ENCODE data around the gene LRRN4CL. TPM values are rescaled to one million over a fixed set of nuclear protein-coding genes. Genes with fewer than 3 reads are reported as not detected.

LRRN4CL gene
- total and polyA plus RNA-seq, 9 of the 15 experiments (the other 6 are each of a cell fraction or from before 2014, with no cell fraction given) = 0.03 to 0.11 (median 0.05) TPM; not detected in 4

- no peak for TF ChIP-seq CBX2 (IDR thresholded peaks at IDR 0.05; ENCODE audit: insufficient read depth, low read length, poor library complexity, severe bottlenecking)
- TF ChIP-seq DMBX1 (CRISPR knock-in tag; IDR thresholded peaks at IDR 0.05; ENCODE audit: borderline replicate concordance) = peak; percentile 49; the same call in 1 of the 2 replicates
- no peak for TF ChIP-seq ZNF224 (CRISPR knock-in tag; IDR thresholded peaks at IDR 0.05)
- TF ChIP-seq ZNF561 (CRISPR knock-in tag; conservative IDR thresholded peaks at IDR 0.05) = no peak
- TF ChIP-seq PHF8 (IDR thresholded peaks at IDR 0.05; ENCODE audit: borderline replicate concordance, low read length) = peak; percentile 99
- no peak for TF ChIP-seq PYGO2 (tag; IDR thresholded peaks at IDR 0.05)
- TF ChIP-seq, protein P1, sequence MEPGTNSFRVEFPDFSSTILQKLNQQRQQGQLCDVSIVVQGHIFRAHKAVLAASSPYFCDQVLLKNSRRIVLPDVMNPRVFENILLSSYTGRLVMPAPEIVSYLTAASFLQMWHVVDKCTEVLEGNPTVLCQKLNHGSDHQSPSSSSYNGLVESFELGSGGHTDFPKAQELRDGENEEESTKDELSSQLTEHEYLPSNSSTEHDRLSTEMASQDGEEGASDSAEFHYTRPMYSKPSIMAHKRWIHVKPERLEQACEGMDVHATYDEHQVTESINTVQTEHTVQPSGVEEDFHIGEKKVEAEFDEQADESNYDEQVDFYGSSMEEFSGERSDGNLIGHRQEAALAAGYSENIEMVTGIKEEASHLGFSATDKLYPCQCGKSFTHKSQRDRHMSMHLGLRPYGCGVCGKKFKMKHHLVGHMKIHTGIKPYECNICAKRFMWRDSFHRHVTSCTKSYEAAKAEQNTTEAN (CRISPR knock-in tag; IDR thresholded peaks at IDR 0.05) = no peak
- TF ChIP-seq TEAD1 (CRISPR knock-in tag; IDR thresholded peaks at IDR 0.05) = peak; percentile 9 to 91; a peak in 1 of 4 replicates
- no peak for TF ChIP-seq SAP30 (IDR thresholded peaks at IDR 0.05; ENCODE audit: borderline replicate concordance, insufficient read depth, low read depth, low read length, poor library complexity, severe bottlenecking)
- no peak for TF ChIP-seq BCL6 (CRISPR knock-in tag; IDR thresholded peaks at IDR 0.05)
- no peak for TF ChIP-seq MXI1 (IDR thresholded peaks at IDR 0.05; ENCODE audit: low read depth, low read length)
- peak; percentile 83 for TF ChIP-seq BHLHE40 (IDR thresholded peaks at IDR 0.05; ENCODE audit: low read length)
- TF ChIP-seq, protein P2, sequence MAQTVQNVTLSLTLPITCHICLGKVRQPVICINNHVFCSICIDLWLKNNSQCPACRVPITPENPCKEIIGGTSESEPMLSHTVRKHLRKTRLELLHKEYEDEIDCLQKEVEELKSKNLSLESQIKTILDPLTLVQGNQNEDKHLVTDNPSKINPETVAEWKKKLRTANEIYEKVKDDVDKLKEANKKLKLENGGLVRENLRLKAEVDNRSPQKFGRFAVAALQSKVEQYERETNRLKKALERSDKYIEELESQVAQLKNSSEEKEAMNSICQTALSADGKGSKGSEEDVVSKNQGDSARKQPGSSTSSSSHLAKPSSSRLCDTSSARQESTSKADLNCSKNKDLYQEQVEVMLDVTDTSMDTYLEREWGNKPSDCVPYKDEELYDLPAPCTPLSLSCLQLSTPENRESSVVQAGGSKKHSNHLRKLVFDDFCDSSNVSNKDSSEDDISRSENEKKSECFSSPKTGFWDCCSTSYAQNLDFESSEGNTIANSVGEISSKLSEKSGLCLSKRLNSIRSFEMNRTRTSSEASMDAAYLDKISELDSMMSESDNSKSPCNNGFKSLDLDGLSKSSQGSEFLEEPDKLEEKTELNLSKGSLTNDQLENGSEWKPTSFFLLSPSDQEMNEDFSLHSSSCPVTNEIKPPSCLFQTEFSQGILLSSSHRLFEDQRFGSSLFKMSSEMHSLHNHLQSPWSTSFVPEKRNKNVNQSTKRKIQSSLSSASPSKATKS (CRISPR knock-in tag; IDR thresholded peaks at IDR 0.05) = no peak
- peak; percentile 77 for TF ChIP-seq HNRNPLL (IDR thresholded peaks at IDR 0.05; ENCODE audit: low read depth, low read length, poor library complexity, severe bottlenecking)
- TF ChIP-seq, protein P3, sequence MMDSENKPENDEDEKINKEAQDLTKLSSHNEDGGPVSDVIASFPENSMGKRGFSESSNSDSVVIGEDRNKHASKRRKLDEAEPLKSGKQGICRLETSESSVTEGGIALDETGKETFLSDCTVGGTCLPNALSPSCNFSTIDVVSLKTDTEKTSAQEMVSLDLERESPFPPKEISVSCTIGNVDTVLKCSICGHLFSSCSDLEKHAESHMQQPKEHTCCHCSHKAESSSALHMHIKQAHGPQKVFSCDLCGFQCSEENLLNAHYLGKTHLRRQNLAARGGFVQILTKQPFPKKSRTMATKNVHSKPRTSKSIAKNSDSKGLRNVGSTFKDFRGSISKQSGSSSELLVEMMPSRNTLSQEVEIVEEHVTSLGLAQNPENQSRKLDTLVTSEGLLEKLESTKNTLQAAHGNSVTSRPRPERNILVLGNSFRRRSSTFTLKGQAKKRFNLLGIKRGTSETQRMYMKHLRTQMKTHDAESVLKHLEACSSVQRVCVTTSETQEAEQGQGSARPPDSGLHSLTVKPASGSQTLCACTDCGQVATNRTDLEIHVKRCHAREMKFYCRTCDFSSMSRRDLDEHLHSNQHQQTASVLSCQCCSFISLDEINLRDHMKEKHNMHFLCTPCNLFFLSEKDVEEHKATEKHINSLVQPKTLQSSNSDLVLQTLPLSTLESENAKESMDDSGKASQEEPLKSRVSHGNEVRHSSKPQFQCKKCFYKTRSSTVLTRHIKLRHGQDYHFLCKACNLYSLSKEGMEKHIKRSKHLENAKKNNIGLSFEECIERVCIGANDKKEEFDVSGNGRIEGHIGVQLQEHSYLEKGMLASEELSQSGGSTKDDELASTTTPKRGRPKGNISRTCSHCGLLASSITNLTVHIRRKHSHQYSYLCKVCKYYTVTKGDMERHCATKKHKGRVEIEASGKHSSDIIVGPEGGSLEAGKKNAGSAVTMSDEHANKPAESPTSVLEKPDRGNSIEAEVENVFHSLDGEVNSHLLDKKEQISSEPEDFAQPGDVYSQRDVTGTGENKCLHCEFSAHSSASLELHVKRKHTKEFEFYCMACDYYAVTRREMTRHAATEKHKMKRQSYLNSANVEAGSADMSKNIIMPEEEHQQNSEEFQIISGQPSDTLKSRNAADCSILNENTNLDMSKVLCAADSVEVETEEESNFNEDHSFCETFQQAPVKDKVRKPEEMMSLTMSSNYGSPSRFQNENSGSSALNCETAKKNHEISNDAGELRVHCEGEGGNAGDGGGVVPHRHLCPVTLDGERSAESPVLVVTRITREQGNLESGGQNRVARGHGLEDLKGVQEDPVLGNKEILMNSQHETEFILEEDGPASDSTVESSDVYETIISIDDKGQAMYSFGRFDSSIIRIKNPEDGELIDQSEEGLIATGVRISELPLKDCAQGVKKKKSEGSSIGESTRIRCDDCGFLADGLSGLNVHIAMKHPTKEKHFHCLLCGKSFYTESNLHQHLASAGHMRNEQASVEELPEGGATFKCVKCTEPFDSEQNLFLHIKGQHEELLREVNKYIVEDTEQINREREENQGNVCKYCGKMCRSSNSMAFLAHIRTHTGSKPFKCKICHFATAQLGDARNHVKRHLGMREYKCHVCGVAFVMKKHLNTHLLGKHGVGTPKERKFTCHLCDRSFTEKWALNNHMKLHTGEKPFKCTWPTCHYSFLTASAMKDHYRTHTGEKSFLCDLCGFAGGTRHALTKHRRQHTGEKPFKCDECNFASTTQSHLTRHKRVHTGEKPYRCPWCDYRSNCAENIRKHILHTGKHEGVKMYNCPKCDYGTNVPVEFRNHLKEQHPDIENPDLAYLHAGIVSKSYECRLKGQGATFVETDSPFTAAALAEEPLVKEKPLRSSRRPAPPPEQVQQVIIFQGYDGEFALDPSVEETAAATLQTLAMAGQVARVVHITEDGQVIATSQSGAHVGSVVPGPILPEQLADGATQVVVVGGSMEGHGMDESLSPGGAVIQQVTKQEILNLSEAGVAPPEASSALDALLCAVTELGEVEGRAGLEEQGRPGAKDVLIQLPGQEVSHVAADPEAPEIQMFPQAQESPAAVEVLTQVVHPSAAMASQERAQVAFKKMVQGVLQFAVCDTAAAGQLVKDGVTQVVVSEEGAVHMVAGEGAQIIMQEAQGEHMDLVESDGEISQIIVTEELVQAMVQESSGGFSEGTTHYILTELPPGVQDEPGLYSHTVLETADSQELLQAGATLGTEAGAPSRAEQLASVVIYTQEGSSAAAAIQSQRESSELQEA (IDR thresholded peaks at IDR 0.05; ENCODE audit: low read depth) = no peak
Measured at GRCh38 chr11:62727165-62727871, 38.0 kb upstream of the LRRN4CL start, which contains the start of gene HNRNPUL2 (continued).

All from K562 (cell line).